Stimulated activated CD4-positive, alpha-beta T cell treated with anti-CD3 and anti-CD28 coated beads, TNF-alpha, amount 100 ng/mL, for 24 hours (primary cell): ENCODE results near the gene CRY2.
A peak's percentile ranks its signal among the peaks of the same experiment; 100 is the strongest.

Experiments used
- DNase-seq, 3 experiments: peaks; one replicate each; pipeline ENCODE4 v3.0.0-alpha.2; 2020; ENCODE audit warnings: low read depth in 3 of 3

CRY2 gene

GRCh38 chr11:45918331-45918941, 71.2 kb downstream of the CRY2 start:
- DNase-seq, result peak in 2 of 3 experiments; percentile 38 to 66

GRCh38 chr11:45918962-45919675, 71.8 kb downstream of the CRY2 start:
- no peak for DNase-seq

- no peak for DNase-seq
These were observed 72.7 kb downstream of the CRY2 start for GRCh38 chr11:45919806-45920530.

- no peak for DNase-seq
These were observed 73.5 kb downstream of the CRY2 start for GRCh38 chr11:45920531-45921477.

GRCh38 chr11:45921561-45922424, 74.5 kb downstream of the CRY2 start:
- no peak for DNase-seq

- no peak for DNase-seq
These were observed 75.3 kb downstream of the CRY2 start, which contains the start of gene LARGE2 for GRCh38 chr11:45922425-45923082. TSS of gene LARGE2 (plus strand) at chr11:45922656. CDS start at chr11:45922883, 227 bp downstream.

- DNase-seq, result no peak
These were observed 77.0 kb downstream of the CRY2 start for GRCh38 chr11:45924036-45924915.

GRCh38 chr11:45924927-45925326, 77.7 kb downstream of the CRY2 start:
- no peak for DNase-seq

GRCh38 chr11:45925550-45925949, 78.3 kb downstream of the CRY2 start:
- DNase-seq, result no peak

GRCh38 chr11:45926001-45926401, 78.7 kb downstream of the CRY2 start:
- DNase-seq, result no peak

- DNase-seq, result no peak
These were observed 79.5 kb downstream of the CRY2 start for GRCh38 chr11:45926536-45927331.

GRCh38 chr11:45927332-45927683, 80.0 kb downstream of the CRY2 start:
- no peak for DNase-seq

GRCh38 chr11:45927684-45928413, 80.6 kb downstream of the CRY2 start:
- DNase-seq, result no peak

- no peak for DNase-seq
These were observed 81.4 kb downstream of the CRY2 start for GRCh38 chr11:45928535-45929215.

- no peak for DNase-seq
These were observed 82.3 kb downstream of the CRY2 start for GRCh38 chr11:45929486-45930030.

- DNase-seq, result no peak
These were observed 82.9 kb downstream of the CRY2 start for GRCh38 chr11:45930031-45930794.
